CD4-positive, alpha-beta T cell (primary cell): ENCODE data around the gene COX17. TPM values are rescaled to one million over a fixed set of nuclear protein-coding genes. Genes with fewer than 3 reads are reported as not detected.

Experiments used
- ATAC-seq: fragments of 200-7000 bp; cut with Tn5 transposase; one replicate; pipeline ENCODE4 v1.10.0; 2022; ENCODE audit warnings: mild to moderate bottlenecking; ENCODE audit not compliant: poor library complexity
- CTCF ChIA-PET: fragments of 350-600 bp; sonication (Branson Sonifier 250); formaldehyde crosslinking; loops from one replicate; lab custom pipeline; 2021; ENCODE audit warnings: antibody characterized with exemption, inconsistent platforms; lab: Charles Lee
- POLR2A ChIA-PET: fragments of 350-600 bp; sonication (Branson Sonifier 250); formaldehyde crosslinking; loops from one replicate; lab custom pipeline; 2021; ENCODE audit warnings: antibody characterized with exemption, inconsistent platforms; lab: Charles Lee
- DNase-seq, 14 experiments: peaks; one replicate each; pipeline ENCODE4 v3.0.0-alpha.2; 2013 to 2020; ENCODE audit warnings: mixed read lengths in 2 of 14
- H3K27ac ChIP-seq, 2 donors: one replicate each; pipeline versions ENCODE4 v1.5.1 to v1.7.0; 2013; ENCODE audit warnings: low read length in 2 of 2, low read depth in 1 of 2, mild to moderate bottlenecking in 1 of 2
- H3K27me3 ChIP-seq, 2 experiments: 1 replicate in 1 of 2; 2 replicates in 1 of 2; pipeline versions ENCODE4 v1.6.1 to v1.7.0; 2013; ENCODE audit warnings: low read length in 2 of 2, control low read depth in 1 of 2, mild to moderate bottlenecking in 1 of 2, moderate library complexity in 1 of 2; ENCODE audit not compliant: insufficient read depth in 2 of 2, control insufficient read depth in 1 of 2
- H3K36me3 ChIP-seq: one replicate; pipeline ENCODE4 v1.6.1; 2013; ENCODE audit warnings: low read length, control low read depth; ENCODE audit not compliant: insufficient read depth
- H3K4me1 ChIP-seq: one replicate; pipeline ENCODE4 v1.6.1; 2013; ENCODE audit warnings: low read length, control low read depth; ENCODE audit not compliant: insufficient read depth
- H3K4me3 ChIP-seq: one replicate; pipeline ENCODE4 v1.5.1; 2013; ENCODE audit warnings: mild to moderate bottlenecking, low read length, moderate library complexity
- H3K9me3 ChIP-seq, 2 experiments: 1 replicate in 1 of 2; 2 replicates in 1 of 2; pipeline versions ENCODE4 v1.6.1 to v1.7.0; 2013; ENCODE audit warnings: low read length in 2 of 2, mild to moderate bottlenecking in 2 of 2, control low read depth in 1 of 2, moderate library complexity in 1 of 2; ENCODE audit not compliant: control insufficient read depth in 1 of 2, insufficient read depth in 1 of 2
- H3K27ac Mint-ChIP-seq: one replicate; pipeline ENCODE4 v1.8.0; 2020; ENCODE audit warnings: mixed read lengths
- H3K27me3 Mint-ChIP-seq: one replicate; pipeline ENCODE4 v1.8.0; 2021; ENCODE audit warnings: mixed read lengths
- H3K36me3 Mint-ChIP-seq: one replicate; pipeline ENCODE4 v1.8.0; 2021; ENCODE audit warnings: low read depth, mixed read lengths
- H3K4me1 Mint-ChIP-seq: one replicate; pipeline ENCODE4 v1.8.0; 2021; ENCODE audit warnings: low read depth, mixed read lengths
- H3K4me3 Mint-ChIP-seq: one replicate; pipeline ENCODE4 v1.8.0; 2020; ENCODE audit warnings: mild to moderate bottlenecking, mixed read lengths
- H3K9me3 Mint-ChIP-seq: one replicate; pipeline ENCODE4 v1.8.0; 2020; ENCODE audit warnings: mixed read lengths
- intact Hi-C, 2 experiments: fragments of 100-400 bp; cut with DNase I in 1 of 2; cut with micrococcal nuclease in 1 of 2; formaldehyde crosslinking; loops; one replicate each; pipeline versions ENCODE4 v1.15.1 to v1.9.0; 2023 to 2025; cut with DNase I, micrococcal nuclease
- total RNA-seq, 174 experiments: library from RNA in 2 of 174; stranded (reverse) in 2 of 174; gene quantifications; one replicate each; pipeline ENCODE4 v1.2.3 and lab custom pipeline; 2021 to 2026
- TF ChIP-seq, protein P1 (sequence below): fragments of 200-600 bp; IDR thresholded peaks from one replicate; pipeline ENCODE4 v1.8.0; 2022; ENCODE audit warnings: antibody characterized with exemption, mild to moderate bottlenecking

Gene COX17
- total RNA-seq, 2 experiments from 2014 or later = 24.6 to 26.3 TPM

DNA sequence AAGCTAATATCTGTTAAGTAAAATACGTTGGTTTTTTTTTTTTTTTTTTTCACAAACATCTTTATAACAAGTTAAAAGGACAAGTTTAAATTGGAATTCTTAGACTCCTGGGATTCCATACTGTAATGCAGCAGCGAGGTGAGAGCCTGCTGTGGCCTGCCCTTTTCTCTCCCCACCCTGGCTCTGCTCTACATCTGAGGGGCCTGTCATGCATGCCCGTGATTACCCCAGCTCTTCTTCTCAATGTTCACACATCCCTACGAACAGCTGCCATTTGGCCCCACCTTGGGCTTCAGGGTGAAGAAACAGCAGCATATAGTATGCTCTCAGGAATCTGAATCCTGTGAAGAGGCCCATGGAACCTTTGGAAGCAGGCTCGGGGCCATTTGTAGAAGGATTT is 40.3 kb upstream of the COX17 start:
- H3K36me3 Mint-ChIP-seq = no peaks in the 10 kb centered on the region
- intact Hi-C loops = no loop called here
- no peaks in the 10 kb centered on the region for H3K4me1 ChIP-seq
- TF ChIP-seq, protein P1, sequence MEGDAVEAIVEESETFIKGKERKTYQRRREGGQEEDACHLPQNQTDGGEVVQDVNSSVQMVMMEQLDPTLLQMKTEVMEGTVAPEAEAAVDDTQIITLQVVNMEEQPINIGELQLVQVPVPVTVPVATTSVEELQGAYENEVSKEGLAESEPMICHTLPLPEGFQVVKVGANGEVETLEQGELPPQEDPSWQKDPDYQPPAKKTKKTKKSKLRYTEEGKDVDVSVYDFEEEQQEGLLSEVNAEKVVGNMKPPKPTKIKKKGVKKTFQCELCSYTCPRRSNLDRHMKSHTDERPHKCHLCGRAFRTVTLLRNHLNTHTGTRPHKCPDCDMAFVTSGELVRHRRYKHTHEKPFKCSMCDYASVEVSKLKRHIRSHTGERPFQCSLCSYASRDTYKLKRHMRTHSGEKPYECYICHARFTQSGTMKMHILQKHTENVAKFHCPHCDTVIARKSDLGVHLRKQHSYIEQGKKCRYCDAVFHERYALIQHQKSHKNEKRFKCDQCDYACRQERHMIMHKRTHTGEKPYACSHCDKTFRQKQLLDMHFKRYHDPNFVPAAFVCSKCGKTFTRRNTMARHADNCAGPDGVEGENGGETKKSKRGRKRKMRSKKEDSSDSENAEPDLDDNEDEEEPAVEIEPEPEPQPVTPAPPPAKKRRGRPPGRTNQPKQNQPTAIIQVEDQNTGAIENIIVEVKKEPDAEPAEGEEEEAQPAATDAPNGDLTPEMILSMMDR = no peak
- no peaks in the 10 kb centered on the region for H3K9me3 ChIP-seq
- H3K27me3 ChIP-seq = no peaks in the 10 kb centered on the region
- peaks cover 8% of the 10 kb centered on the region for H3K27me3 Mint-ChIP-seq
- H3K36me3 ChIP-seq = no peaks in the 10 kb centered on the region
- H3K4me3 ChIP-seq = no peak overlapping the region
- no peak overlapping the region for H3K27ac Mint-ChIP-seq
- DNase-seq = no peak
- no peak for ATAC-seq
- CTCF ChIA-PET = no interaction called here
- no peaks in the 10 kb centered on the region for H3K4me1 Mint-ChIP-seq
- no peak overlapping the region for H3K27ac ChIP-seq
- POLR2A ChIA-PET = no interaction called here
- H3K9me3 Mint-ChIP-seq = no peaks in the 10 kb centered on the region
- H3K4me3 Mint-ChIP-seq = no peak overlapping the region

DNA sequence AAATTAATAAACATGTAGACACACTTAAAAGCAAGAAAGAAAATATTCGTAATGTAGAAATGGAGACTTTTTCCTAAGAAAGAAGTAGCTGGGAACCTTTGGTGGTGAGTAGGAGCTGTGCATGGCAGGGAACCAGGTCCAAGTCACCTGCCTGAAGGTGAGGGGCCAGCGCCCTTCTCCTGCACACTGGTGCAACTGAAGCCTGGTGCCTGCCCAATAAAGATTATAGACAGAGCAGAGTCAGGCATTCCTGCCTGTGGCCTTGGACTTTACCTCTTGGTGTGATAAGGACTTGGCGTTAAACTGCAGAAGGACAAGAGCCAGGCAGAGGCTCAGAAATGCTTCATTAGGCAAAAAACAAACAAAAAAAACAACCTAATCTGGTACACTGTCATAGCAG is 39.8 kb upstream of the COX17 start:
- H3K9me3 ChIP-seq = no peaks in the 10 kb centered on the region
- ATAC-seq (no peak), DNase-seq (no peak)
- CTCF ChIA-PET = no interaction called here
- no peaks in the 10 kb centered on the region for H3K36me3 ChIP-seq
- no peaks in the 10 kb centered on the region for H3K4me1 Mint-ChIP-seq
- intact Hi-C loops = no loop called here
- no peaks in the 10 kb centered on the region for H3K9me3 Mint-ChIP-seq
- no peak overlapping the region for H3K4me3 ChIP-seq
- H3K27me3 ChIP-seq = no peaks in the 10 kb centered on the region
- peaks cover 8% of the 10 kb centered on the region for H3K27me3 Mint-ChIP-seq
- TF ChIP-seq, protein P1 = no peak
- H3K36me3 Mint-ChIP-seq = no peaks in the 10 kb centered on the region
- no peak overlapping the region for H3K4me3 Mint-ChIP-seq
- no peak overlapping the region for H3K27ac ChIP-seq
- H3K4me1 ChIP-seq = no peaks in the 10 kb centered on the region
- POLR2A ChIA-PET = no interaction called here
- no peak overlapping the region for H3K27ac Mint-ChIP-seq

- DNase-seq = no peak
- TF ChIP-seq, protein P1 = no peak
- Histone ChIP-seq H3K4me3 (no peak overlapping the region), H3K4me1 (no peaks in the 10 kb centered on the region), H3K9me3 (no peaks in the 10 kb centered on the region), H3K27ac (no peak overlapping the region), H3K36me3 (no peaks in the 10 kb centered on the region), H3K27me3 (no peaks in the 10 kb centered on the region)
- Mint-ChIP-seq H3K27ac (no peak overlapping the region), H3K4me3 (no peak overlapping the region), H3K27me3 (no peaks in the 10 kb centered on the region), H3K36me3 (no peaks in the 10 kb centered on the region), H3K4me1 (no peaks in the 10 kb centered on the region), H3K9me3 (no peaks in the 10 kb centered on the region)
- intact Hi-C loops = no loop called here
- no peak for ATAC-seq
- ChIA-PET POLR2A (no interaction called here), CTCF (no interaction called here)
These were observed 37.9 kb upstream of the COX17 start for GRCh38 chr3:119715105-119715504.
